HG03571 (cell line): ENCODE results near the gene NABP1.
"Not testable (repeated sequence)": the region's sequence is repeated elsewhere in the genome, so short reads cannot be mapped to it uniquely, and the experiment has no call there.

Source experiments
- ATAC-seq: cut with Tn5 transposase; IDR thresholded peaks from one replicate; pipeline ENCODE4 v1.9.1; 2021; ENCODE audit not compliant: unreplicated experiment

NABP1 gene, protein sequence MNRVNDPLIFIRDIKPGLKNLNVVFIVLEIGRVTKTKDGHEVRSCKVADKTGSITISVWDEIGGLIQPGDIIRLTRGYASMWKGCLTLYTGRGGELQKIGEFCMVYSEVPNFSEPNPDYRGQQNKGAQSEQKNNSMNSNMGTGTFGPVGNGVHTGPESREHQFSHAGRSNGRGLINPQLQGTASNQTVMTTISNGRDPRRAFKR

GRCh38 chr2:191677646-191678436, at the start of gene NABP1:
NABP1 (plus strand) TSS chr2:191678136; CDS start chr2:191678615, 479 bp downstream.
- ATAC-seq = peak; percentile 68

DNA sequence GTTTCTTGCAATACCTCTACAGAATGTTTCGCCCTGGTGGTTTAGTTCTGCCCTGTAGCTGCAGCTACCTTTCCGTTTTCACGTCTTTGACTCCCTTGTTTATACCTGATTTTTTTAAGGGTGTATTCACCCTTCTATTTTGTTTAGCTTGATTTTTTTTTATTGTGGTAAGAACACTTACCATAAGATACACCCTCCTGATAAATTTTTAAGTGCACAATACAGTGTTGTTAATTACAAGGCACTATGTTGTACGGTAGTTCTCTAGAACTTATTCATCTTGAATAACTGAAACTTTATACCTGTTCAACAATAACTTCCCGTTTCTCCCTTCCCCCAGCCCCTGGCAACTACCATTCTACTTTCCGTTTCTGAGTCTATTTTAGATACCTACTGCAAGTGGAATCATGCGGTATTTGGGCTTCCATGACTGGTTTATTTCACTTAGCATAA, 48.9 kb upstream of the NABP1 start:
- ATAC-seq = peak; percentile 50

GRCh38 chr2:191629976-191630712, 47.8 kb upstream of the NABP1 start:
- ATAC-seq = no peak

GRCh38 chr2:191631754-191632153, 46.2 kb upstream of the NABP1 start:
- no peak for ATAC-seq

GRCh38 chr2:191632426-191632825, 45.5 kb upstream of the NABP1 start:
- ATAC-seq = no peak

DNA sequence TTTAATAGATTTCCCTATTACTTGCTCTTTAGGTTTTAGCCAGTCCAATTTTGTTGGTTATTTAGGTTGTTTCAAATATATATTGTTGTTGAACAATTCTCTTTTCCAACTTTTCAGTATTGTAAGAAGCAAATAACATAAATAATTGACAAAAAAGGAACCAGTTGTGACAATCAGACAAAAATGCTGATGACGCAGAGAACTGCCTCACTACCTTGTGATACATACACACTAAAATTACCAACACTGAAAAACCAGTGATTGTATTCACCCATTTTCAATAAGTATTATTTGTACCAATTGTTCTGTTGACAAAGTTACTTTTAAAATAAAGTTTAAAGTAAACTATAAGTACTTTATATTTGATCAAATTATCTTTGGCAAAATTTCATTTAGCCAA, 43.1 kb upstream of the NABP1 start:
- ATAC-seq = no peak

GRCh38 chr2:191635333-191636234, 42.4 kb upstream of the NABP1 start:
- peak; percentile 82 for ATAC-seq

DNA sequence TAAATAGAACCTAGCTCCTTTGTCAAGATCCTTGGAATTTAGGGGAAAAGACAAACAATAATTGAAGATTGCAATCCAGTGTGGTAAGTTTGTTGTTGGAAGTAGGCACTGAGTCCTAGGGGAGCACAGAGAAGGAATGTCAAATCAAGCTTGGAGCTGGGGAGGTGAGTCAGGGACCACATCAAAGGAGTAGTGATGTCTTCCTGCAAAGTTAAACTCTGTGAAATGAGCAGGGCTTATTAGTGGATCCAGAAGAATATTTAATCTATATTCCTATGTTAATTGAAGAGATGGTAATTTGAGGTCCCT, 41.7 kb upstream of the NABP1 start:
- no peak for ATAC-seq

DNA sequence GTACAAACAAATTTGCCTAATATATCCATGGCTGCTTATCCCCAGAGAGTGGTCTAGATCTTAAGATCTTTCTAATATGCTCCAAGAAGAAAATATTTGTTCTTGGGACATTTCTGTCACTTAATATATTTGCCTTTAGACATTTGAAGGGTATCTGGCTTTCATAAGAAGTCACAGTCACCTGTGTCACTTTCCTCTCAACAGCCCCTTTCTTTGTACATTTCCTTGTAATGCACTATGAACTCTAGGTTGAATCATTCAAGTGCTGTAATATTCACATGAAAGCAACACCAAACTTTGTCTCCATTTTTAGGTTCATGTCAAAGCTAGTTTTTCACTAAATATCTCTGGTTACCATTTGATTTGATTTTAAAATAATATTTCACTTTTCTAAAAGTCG, 41.4 kb upstream of the NABP1 start:
- no peak for ATAC-seq

DNA sequence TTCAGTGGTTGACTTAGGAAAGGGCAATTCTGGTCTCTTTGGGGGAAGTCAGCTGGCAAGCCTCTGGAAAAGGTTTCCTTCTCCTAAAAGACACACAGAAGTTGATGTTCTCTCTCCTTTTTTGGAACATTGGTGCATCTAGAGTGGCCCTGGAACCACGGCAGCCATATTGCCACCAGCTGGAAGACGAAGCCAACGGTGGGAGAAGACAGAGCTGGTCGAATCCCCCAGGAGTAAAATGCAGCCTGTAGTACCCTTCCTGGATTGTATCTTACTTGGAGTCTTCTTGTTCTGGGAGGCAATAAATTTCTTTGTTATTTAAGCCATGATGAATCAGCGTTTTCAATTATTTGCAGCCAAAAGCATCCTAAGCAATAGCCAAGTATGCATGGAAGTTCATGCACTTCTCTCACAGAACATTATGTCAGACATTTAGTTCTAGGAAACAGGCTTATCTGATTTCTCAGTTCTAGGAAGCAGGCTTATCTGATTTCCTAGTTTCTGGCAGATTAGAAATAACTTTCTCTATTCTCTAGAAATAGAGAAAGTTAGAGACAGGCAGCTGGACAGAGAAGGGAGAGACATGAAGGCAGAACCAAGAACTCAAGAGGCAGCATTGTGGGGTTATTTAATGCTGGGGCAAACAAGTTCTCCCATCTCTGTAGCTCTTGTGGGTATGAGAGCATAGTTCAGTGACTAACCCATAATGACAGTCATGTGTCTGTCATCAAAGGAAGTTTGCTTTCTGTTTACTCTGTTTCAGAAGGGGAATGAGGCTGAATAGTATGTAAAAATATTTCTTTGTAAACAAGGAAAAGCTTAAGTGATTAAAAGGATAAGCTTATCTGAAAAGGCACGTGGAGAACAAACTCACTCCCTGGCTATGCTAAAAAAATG, 40.5 kb upstream of the NABP1 start:
- peak; percentile 51 for ATAC-seq

DNA sequence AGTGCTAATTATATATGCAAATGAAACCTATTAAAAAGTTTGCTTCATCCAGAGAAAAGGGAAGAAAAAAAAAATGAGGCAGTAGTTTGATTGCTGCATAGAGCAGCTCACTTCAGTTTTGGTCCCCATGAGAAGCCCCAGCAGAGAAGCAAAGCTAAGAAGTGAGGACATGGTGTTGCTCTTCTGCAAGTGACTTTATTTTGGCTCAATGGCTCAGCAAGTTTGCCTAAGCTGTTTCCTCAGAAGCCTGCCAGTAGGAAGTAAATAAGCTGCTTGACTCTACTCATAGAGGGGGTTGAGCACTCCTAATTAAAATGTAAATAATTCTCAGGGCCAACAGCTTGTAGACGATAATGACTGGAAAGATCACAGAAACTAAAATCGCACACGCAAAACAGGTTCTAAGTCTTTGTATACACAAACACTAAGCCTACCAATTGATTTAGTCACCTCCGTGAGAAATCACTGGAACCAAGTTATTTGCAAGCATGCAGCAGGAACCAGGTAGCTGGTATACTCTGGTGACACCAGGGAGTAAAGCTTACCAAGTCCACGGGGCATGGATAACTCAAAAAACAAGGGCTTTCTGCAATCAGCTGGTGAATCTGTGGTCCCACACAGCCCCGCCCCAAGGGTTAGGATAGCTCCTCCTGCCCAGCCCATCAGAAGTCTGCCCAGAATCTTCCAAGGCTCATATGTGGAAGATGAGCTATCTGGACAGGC, 39.7 kb upstream of the NABP1 start:
- ATAC-seq = no peak

DNA sequence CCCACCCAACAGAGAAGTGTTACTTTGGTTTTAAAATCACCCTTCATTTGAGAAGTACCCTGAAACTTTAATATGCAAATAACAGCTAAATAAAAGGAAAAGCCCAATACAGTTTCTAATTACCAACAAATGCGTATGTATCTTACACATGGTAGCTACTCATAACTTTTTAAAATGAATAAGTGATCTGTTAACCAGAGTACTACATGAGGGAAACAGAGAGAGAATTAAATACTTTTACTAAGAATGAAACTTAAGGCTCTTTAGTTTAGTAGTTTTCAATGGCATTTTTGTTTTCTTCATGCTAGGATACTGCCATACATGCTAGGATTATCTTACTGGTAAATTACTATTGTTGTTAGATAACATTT, 39.1 kb upstream of the NABP1 start:
- peak; percentile 41 for ATAC-seq

GRCh38 chr2:191641609-191642008, 36.3 kb upstream of the NABP1 start:
- ATAC-seq = no peak

DNA sequence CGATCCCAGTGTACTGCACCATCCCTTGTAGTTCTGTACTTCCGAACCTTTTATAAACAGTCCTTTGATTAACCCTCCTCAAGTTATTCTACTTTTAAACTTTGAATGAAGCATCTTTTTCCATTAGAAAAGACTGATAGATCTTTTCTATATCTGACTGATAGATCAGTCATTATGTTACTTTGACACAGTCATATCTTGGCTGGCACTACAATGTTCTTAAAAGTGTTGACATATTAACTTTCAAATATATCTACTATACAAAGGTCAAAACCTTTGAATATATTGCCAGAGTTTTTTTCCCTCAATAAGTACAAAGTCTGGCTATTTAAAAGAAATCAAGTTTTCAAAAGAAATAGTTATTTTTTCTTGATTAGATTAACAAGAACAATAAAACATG, 35.4 kb upstream of the NABP1 start:
- no peak for ATAC-seq

- no peak for ATAC-seq
These were observed 34.5 kb upstream of the NABP1 start for GRCh38 chr2:191643429-191643828.

DNA sequence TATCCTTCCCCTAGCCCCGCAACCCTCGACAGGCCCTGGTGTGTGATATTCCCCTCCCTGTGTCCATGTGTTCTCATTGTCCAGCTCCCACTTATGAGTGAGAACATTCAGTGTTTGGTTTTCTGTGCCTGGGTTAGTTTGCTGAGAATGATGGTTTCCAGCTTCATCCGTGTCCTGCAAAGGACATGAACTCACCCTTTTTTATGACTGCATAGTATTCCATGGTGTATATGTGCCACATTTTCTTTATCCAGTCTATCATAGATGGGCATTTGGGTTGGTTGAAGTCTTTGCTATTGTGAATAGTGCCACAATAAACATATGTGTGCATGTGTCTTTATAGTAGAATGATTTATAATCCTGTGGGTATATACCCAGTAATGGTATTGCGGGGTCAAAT, 33.3 kb upstream of the NABP1 start:
- not testable (repeated sequence) for ATAC-seq

DNA sequence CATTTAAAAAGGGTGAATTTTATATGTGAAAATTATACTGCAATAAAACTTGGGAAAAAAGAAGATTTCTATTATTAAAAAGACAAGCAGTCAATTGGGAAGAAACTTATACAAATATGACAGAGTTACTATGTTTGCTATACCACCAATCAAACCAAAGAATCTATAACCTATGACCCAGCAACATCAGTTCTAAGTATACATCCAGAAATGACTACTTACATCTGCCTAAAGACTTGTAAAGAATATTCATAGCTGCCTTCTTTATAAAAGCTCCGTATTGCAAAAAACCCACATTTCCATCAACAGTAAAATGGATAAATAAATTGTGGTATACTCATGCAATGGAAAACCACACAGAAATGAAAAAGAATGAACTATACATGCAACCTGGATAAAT, 32.9 kb upstream of the NABP1 start:
- ATAC-seq = no peak

DNA sequence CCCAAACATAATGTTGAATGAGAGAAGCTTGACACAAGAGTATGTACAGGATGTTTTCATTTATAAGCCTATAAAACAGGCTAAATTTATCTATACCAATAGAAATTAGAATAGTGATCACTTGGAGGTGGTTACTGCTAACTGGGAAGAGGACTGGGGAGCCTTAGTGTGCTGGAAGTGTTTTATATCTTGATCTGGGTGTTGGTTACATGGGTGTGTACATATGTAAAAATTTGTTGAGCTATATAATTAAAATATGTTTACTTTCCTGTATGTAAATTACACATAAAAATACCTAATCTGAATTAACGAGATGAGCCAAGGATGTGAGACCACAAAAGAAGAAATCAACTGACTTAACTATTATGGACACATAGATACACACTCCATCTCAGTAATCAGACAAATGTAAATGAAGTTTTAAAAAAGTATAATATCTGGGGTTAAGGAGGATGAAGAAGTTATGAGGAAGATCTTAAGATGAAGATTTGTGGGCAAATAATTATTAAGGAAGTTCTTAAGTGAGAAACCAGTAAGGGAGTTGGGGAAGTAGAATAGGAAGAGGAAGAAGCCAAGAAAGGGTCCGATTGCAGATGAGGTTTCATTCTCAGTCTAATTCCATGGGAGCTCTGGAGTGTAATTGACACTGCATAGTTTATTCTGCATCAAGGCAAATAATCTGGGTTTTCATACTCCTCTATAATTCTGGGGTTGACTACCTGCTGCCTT, 32.3 kb upstream of the NABP1 start:
- ATAC-seq = no peak
